ENCODE results near the gene LYPD6.

The LYPD6 gene

DNA sequence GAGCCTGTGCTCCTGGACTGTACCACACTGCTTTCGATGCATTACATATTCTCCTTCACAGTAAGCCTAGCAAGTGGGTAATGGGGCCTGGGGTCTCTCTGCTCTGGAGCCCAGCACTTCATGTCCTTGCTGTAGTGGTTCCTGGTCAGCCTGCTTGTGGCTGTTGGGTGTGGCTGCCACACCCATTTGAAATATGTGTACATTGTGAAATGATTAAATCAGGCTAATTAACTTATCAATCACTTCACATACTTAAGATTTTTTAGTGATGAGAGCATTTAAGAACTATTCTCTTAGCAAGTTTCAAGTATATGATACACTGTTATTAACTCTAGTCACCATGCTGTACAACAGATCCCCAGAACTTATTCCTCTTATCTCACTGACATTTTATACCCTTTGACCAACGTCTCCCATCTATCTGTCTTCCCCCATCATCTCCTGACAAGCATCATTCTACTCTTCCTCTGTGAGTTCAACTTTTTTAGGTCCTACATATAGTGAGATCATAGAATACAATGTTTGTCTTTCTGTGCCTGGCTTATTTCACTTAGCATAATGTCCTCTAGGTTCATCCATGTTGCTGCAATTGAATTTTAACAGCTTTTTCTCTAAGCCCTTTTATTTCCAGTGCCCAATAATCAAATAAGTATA lies 92.1 kb downstream of the LYPD6 start:
- DNase-seq (ENCODE audit: low read depth) = no peak
- TF ChIP-seq, protein P1, sequence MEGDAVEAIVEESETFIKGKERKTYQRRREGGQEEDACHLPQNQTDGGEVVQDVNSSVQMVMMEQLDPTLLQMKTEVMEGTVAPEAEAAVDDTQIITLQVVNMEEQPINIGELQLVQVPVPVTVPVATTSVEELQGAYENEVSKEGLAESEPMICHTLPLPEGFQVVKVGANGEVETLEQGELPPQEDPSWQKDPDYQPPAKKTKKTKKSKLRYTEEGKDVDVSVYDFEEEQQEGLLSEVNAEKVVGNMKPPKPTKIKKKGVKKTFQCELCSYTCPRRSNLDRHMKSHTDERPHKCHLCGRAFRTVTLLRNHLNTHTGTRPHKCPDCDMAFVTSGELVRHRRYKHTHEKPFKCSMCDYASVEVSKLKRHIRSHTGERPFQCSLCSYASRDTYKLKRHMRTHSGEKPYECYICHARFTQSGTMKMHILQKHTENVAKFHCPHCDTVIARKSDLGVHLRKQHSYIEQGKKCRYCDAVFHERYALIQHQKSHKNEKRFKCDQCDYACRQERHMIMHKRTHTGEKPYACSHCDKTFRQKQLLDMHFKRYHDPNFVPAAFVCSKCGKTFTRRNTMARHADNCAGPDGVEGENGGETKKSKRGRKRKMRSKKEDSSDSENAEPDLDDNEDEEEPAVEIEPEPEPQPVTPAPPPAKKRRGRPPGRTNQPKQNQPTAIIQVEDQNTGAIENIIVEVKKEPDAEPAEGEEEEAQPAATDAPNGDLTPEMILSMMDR (IDR thresholded peaks at IDR 0.05; ENCODE audit: low read depth, low read length, missing control alignments) = no peak
- no peak overlapping the region for H3K4me3 ChIP-seq (ENCODE audit: low read depth, low read length)

DNA sequence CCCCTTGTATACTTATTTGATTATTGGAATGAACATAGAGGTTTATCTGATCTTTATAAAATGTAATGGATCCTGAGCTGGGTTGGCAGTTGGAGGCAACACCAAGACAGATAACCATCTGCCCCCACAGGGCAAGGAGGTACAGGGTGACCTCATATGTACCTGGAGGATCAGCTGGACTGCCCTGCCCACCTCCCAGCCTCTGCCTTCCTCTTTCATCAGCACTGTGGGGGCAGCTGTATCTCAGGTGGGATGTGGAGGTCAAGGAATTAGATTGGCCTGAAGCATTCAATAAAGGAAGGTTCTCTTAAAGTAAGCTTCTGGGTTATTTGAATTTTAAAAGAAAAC lies 92.6 kb downstream of the LYPD6 start:
- no peak overlapping the region for H3K4me3 ChIP-seq (ENCODE audit: low read depth, low read length)
- DNase-seq (ENCODE audit: low read depth) = no peak
- TF ChIP-seq, protein P1 (IDR thresholded peaks at IDR 0.05; ENCODE audit: low read depth, low read length, missing control alignments) = no peak

DNA sequence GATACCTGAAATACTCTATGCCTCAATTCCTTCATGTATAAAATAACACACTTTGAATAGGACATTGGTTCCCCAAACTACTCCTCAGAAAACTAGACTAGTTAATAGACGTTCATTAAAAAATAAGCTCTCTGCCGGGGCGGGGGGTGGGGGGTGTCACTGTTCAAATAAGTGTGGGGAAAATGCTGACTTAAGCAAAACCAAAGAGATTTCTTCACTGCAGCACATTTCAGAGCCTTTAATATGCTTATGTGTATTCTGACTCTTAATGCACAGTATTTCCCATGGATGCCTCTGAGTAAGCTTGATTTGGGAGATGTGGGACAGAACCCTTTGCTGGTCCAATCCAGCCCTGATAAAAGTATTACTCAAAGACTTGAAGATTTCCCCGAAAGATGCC lies 93.2 kb downstream of the LYPD6 start:
- TF ChIP-seq, protein P1 (IDR thresholded peaks at IDR 0.05; ENCODE audit: low read depth, low read length, missing control alignments) = no peak
- no peak overlapping the region for H3K4me3 ChIP-seq (ENCODE audit: low read depth, low read length)
- no peak for DNase-seq (ENCODE audit: low read depth)

DNA sequence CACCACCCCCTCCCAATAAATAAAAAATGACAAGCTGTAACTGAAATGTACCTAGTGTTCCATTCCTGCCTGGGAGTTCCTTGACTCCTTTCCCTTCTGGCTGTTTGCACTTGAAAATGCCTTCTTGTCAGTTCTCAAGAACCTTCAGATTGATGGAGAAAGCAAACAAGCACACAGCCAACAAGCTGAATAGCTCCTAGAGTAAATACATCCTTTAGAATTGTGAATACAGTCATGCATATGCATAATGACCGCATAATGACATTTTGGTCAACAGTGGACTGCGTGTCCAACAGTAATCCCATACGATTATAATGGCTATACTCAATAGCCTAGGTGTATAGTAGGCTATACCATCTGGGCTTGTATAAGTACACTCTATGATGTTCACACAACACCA lies 97.0 kb downstream of the LYPD6 start:
- DNase-seq (ENCODE audit: low read depth) = no peak
- no peak overlapping the region for H3K4me3 ChIP-seq (ENCODE audit: low read depth, low read length)
- TF ChIP-seq, protein P1 (IDR thresholded peaks at IDR 0.05; ENCODE audit: low read depth, low read length, missing control alignments) = no peak

DNA sequence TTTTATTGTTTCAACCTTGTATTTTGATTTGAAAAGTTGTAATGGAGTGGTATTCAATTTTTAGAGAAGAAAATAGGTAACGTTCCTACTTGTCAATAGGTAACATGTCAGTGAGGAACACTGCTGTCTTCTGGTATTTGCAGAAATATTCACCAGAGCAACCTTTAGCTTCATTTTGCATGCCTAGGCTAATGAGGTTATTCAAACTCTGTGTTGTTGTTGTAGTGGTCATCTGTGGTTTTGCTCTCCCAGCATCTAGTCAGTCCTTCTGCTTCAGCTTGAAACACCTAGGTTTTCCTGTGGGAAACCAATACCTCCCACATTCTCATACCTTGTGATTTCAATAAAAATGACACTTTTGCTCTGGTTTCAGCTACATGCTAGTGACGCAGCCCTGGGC lies 98.4 kb downstream of the LYPD6 start:
- H3K4me3 ChIP-seq (ENCODE audit: low read depth, low read length) = no peak overlapping the region
- no peak for DNase-seq (ENCODE audit: low read depth)
- TF ChIP-seq, protein P1 (IDR thresholded peaks at IDR 0.05; ENCODE audit: low read depth, low read length, missing control alignments) = no peak

DNA sequence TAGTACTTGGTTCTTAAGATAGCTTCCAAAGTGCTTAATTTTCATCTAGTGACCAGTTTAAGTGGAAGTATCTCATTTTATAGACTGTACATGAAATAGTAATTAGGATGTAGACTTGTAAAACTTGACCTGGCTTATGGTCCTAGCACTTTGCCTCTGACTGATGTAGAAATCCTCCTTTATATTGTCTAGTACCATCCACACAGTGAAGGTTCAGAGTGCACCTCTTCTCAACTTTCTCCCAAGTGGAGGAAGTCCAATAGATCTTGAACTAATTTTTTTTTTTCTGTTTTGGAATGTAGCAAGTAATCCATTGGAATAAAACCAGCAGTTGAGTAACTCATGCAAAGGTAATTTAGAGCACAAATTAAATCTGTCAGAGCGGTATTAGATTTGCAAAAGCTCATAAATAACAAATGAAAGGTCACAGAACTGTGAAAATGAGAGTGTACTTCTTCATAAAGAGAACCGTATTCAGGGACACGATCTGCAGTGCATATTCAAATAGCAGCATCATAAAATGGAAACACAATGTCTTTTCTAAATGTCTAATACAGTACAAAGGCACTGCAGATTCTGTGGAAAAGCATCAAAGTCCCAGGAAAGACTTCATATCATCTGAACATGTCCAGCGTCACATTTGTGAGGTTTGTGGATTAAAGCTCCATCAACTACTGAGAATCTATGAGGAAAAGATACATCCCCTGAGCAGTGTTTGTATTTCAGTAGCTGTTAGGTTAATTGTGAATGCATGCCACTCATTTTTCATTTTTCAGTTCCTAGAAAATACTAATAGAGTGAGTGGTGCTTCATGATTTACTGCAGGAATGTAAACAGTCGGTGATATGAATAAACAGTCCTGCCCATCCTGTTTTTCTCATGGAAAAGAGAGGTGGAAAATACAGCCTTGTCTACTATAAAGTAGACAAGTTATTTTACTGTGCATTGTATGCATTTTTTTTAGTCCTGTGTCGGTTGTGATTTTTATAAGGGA lies 100.7 kb downstream of the LYPD6 start:
- no peak overlapping the region for H3K4me3 ChIP-seq (ENCODE audit: low read depth, low read length)
- TF ChIP-seq, protein P1 (IDR thresholded peaks at IDR 0.05; ENCODE audit: low read depth, low read length, missing control alignments) = no peak
- DNase-seq (ENCODE audit: low read depth) = no peak
